A549 (cell line): Measurements from ENCODE around the gene PFN3.

ENCODE experiments used
- CTCF ChIP-seq: fragments of >200 bp; sonication (Bioruptor Twin); formaldehyde crosslinking; IDR thresholded peaks from 3 replicates; pipeline ENCODE4 v1.5.1; 2016
- EP300 ChIP-seq, 2 experiments: fragments of >200 bp; sonication (Bioruptor Twin); formaldehyde crosslinking; IDR thresholded peaks; 2 replicates in 1 of 2; 3 replicates in 1 of 2; pipeline ENCODE4 v1.6.1; 2016 to 2017
- FOSL2 ChIP-seq, 2 experiments: fragments of 450-650 bp in 1 of 2; fragments of >200 bp in 1 of 2; sonication (Bioruptor Twin) in 1 of 2; formaldehyde crosslinking; IDR thresholded peaks; 2 replicates each; pipeline versions ENCODE4 v1.5.0 to v1.6.1; 2016 to 2020; ENCODE audit warnings: mild to moderate bottlenecking in 1 of 2, moderate library complexity in 1 of 2
- JUNB ChIP-seq: fragments of >200 bp; sonication (Bioruptor Twin); formaldehyde crosslinking; IDR thresholded peaks from 2 replicates; pipeline ENCODE4 v1.6.1; 2016
- KDM5A ChIP-seq: fragments of 200-600 bp; sonication (generic); IDR thresholded peaks from 2 replicates; pipeline ENCODE4 v1.6.1; 2016; ENCODE audit warnings: antibody characterized with exemption, mild to moderate bottlenecking
- PBX3 ChIP-seq: IDR thresholded peaks from 2 replicates; pipeline ENCODE4 v1.6.1; 2012
- POLR2A ChIP-seq: IDR thresholded peaks from 2 replicates; pipeline ENCODE4 v1.6.1; 2012; ENCODE audit warnings: mild to moderate bottlenecking, low read length
- RCOR1 ChIP-seq: fragments of 150-350 bp; IDR thresholded peaks from 2 replicates; pipeline ENCODE4 v1.6.1; 2014; ENCODE audit warnings: antibody characterized with exemption, low read length, low read depth
- SREBF2 ChIP-seq: fragments of 450-650 bp; IDR thresholded peaks from 2 replicates; pipeline ENCODE4 v1.6.1; 2014; ENCODE audit warnings: mild to moderate bottlenecking, moderate library complexity
- TF ChIP-seq, protein P1 (sequence below): fragments of 200-600 bp; sonication (generic); IDR thresholded peaks from 2 replicates; pipeline ENCODE4 v1.6.1; 2016; ENCODE audit warnings: antibody characterized with exemption, mild to moderate bottlenecking, moderate library complexity

DNA sequence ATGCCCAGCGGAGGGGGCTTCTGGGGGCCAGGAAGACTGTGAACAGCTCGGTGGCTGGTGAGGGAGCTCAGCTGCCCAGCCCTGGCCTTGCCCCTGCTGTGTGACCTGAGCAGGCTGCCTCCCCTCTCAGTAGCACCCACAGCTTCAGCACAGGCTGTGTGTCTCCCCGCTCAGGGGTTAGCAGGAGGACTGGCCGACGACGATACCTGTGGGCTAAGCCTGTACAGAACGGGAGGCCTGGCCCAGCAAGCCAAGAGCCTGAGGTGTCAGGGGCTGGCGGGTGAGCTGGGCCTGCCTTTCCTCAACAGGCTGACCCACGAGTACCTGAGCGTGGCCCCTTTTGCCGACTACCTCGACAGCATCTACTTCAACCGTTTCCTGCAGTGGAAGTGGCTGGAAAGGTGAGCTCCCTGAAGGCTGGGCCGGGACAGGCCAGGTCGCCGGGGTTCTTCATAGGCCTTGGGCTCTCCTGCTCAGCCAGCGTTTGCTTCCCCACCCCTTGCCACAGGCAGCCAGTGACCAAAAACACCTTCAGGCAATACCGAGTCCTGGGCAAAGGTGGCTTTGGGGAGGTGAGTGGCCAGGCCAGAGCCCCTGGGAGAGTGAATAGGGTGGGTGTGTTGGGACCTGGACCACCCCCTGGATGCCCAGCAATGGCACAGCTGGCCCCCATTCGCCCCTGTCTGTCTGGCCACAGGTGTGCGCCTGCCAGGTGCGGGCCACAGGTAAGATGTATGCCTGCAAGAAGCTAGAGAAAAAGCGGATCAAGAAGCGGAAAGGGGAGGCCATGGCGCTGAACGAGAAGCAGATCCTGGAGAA lies 32.6 kb upstream of the PFN3 start:
- TF ChIP-seq POLR2A (no peak), KDM5A (no peak), CTCF (no peak), SREBF2 (no peak), EP300 (IDR thresholded peaks at IDR 0.05) (no peak), FOSL2 (IDR thresholded peaks at IDR 0.05) (no peak), FOSL2 (CRISPR knock-in tag; IDR thresholded peaks at IDR 0.05) (no peak), RCOR1 (no peak), JUNB (no peak), PBX3 (no peak)
- TF ChIP-seq, protein P1, sequence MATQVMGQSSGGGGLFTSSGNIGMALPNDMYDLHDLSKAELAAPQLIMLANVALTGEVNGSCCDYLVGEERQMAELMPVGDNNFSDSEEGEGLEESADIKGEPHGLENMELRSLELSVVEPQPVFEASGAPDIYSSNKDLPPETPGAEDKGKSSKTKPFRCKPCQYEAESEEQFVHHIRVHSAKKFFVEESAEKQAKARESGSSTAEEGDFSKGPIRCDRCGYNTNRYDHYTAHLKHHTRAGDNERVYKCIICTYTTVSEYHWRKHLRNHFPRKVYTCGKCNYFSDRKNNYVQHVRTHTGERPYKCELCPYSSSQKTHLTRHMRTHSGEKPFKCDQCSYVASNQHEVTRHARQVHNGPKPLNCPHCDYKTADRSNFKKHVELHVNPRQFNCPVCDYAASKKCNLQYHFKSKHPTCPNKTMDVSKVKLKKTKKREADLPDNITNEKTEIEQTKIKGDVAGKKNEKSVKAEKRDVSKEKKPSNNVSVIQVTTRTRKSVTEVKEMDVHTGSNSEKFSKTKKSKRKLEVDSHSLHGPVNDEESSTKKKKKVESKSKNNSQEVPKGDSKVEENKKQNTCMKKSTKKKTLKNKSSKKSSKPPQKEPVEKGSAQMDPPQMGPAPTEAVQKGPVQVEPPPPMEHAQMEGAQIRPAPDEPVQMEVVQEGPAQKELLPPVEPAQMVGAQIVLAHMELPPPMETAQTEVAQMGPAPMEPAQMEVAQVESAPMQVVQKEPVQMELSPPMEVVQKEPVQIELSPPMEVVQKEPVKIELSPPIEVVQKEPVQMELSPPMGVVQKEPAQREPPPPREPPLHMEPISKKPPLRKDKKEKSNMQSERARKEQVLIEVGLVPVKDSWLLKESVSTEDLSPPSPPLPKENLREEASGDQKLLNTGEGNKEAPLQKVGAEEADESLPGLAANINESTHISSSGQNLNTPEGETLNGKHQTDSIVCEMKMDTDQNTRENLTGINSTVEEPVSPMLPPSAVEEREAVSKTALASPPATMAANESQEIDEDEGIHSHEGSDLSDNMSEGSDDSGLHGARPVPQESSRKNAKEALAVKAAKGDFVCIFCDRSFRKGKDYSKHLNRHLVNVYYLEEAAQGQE = no peak
